Neural progenitor cell (in vitro differentiated cells): Measurements from ENCODE around the gene ANO10.

Experiments
- CTCF ChIP-seq: fragments of 200-600 bp; sonication (generic); IDR thresholded peaks from 2 replicates; pipeline ENCODE4 v1.5.1; 2017; ENCODE audit warnings: antibody characterized with exemption, mild to moderate bottlenecking
- EZH2phosphoT487 ChIP-seq: fragments of 200-600 bp; sonication (generic); IDR thresholded peaks from 2 replicates; pipeline ENCODE4 v1.6.1; 2017; ENCODE audit warnings: antibody characterized with exemption

DNA sequence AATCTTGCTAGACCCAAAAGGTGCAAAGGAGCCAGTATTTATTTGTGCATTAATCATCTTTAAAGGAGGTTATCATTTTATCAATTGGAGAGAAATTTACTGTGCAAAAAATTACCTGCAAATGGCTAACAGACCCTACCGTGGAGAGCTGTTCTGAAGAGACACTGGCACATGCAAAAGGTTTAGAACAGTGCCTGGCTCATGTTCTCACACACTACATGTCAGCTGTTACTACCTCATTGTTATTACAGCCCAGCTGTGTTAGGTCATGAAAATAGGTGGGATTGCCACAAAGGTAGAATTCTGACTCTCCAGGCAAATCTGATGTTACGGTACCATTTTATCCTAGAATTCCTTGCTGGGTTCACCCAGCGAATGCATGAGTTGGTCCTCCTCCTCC lies 198.2 kb downstream of the ANO10 start:
- TF ChIP-seq CTCF = no peak
- no peak for TF ChIP-seq EZH2phosphoT487
